ENCODE results near the gene INHBE.

DNA sequence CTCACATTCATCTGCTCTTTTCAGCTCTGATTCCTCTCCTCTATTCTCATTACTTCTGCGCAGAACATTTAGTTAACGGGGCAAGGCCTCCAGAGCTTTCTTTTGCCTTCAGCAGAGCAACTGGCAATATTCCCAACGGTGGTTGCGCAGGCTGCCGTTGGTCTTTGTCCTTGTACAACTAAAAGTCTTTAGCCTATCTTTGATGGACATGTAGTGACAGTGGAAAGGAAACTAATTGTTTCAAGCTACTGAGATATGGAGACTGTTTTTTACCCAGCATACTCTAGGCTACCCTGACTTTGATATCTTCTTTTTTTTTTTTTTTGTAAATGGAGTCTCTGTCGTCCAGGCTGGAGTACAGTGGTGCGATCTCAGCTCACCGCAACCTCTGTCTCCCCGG, 36.9 kb upstream of the INHBE start:
- TF ChIP-seq, protein P1, sequence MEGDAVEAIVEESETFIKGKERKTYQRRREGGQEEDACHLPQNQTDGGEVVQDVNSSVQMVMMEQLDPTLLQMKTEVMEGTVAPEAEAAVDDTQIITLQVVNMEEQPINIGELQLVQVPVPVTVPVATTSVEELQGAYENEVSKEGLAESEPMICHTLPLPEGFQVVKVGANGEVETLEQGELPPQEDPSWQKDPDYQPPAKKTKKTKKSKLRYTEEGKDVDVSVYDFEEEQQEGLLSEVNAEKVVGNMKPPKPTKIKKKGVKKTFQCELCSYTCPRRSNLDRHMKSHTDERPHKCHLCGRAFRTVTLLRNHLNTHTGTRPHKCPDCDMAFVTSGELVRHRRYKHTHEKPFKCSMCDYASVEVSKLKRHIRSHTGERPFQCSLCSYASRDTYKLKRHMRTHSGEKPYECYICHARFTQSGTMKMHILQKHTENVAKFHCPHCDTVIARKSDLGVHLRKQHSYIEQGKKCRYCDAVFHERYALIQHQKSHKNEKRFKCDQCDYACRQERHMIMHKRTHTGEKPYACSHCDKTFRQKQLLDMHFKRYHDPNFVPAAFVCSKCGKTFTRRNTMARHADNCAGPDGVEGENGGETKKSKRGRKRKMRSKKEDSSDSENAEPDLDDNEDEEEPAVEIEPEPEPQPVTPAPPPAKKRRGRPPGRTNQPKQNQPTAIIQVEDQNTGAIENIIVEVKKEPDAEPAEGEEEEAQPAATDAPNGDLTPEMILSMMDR (IDR thresholded peaks at IDR 0.05), result no peak
- no peak for TF ChIP-seq POLR2A (IDR thresholded peaks at IDR 0.05)

All from uterus (tissue), 2 donors.